ENCODE measurements around the gene PCDHA5.
"Not testable (repeated sequence)": the region's sequence is repeated elsewhere in the genome, so short reads cannot be mapped to it uniquely, and the experiment has no call there.

DNA sequence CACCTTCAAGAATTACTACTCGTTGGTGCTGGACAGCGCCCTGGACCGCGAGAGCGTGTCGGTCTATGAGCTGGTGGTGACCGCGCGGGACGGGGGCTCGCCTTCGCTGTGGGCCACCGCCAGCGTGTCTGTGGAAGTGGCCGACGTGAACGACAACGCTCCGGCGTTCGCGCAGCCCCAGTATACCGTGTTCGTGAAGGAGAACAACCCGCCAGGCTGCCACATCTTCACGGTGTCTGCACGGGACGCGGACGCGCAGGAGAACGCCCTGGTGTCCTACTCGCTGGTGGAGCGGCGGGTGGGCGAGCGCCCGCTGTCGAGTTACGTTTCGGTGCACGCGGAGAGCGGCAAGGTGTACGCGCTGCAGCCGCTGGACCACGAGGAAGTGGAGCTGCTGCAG is 1.6 kb downstream of the PCDHA5 start:
- not testable (repeated sequence) for TF ChIP-seq EZH2phosphoT487 (IDR thresholded peaks at IDR 0.05; ENCODE audit: borderline replicate concordance, low read depth, low read length)
- TF ChIP-seq, protein P1, sequence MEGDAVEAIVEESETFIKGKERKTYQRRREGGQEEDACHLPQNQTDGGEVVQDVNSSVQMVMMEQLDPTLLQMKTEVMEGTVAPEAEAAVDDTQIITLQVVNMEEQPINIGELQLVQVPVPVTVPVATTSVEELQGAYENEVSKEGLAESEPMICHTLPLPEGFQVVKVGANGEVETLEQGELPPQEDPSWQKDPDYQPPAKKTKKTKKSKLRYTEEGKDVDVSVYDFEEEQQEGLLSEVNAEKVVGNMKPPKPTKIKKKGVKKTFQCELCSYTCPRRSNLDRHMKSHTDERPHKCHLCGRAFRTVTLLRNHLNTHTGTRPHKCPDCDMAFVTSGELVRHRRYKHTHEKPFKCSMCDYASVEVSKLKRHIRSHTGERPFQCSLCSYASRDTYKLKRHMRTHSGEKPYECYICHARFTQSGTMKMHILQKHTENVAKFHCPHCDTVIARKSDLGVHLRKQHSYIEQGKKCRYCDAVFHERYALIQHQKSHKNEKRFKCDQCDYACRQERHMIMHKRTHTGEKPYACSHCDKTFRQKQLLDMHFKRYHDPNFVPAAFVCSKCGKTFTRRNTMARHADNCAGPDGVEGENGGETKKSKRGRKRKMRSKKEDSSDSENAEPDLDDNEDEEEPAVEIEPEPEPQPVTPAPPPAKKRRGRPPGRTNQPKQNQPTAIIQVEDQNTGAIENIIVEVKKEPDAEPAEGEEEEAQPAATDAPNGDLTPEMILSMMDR (conservative IDR thresholded peaks at IDR 0.05; ENCODE audit: low read length) = not testable (repeated sequence)

Measured in OCI-LY7 (cell line).